Suprapubic skin (tissue), 4 donors: Measurements from ENCODE around the gene MYLK4. TPM values are rescaled to one million over a fixed set of nuclear protein-coding genes. Genes with fewer than 3 reads are reported as not detected.

Experiments
- DNase-seq, 2 donors: peaks; one replicate each; pipeline ENCODE4 v3.0.0-alpha.2; 2019; ENCODE audit warnings: low spot score in 2 of 2
- H3K27ac ChIP-seq: fragments of 200-600 bp; sonication (generic); one replicate; pipeline ENCODE4 v1.5.1; 2019
- H3K27me3 ChIP-seq: fragments of 200-600 bp; sonication (generic); one replicate; pipeline ENCODE4 v1.5.1; 2019
- H3K36me3 ChIP-seq: fragments of 200-600 bp; sonication (generic); one replicate; pipeline ENCODE4 v1.5.1; 2019
- H3K4me1 ChIP-seq: fragments of 200-600 bp; sonication (generic); one replicate; pipeline ENCODE4 v1.5.1; 2019
- H3K4me3 ChIP-seq: fragments of 200-600 bp; sonication (generic); one replicate; pipeline ENCODE4 v1.5.1; 2019; ENCODE audit warnings: mild to moderate bottlenecking
- H3K9me3 ChIP-seq: fragments of 200-600 bp; sonication (generic); one replicate; pipeline ENCODE4 v1.5.1; 2019
- EP300 ChIP-seq: sonication (generic); formaldehyde crosslinking; IDR thresholded peaks from one replicate; pipeline ENCODE4 v1.6.1; 2017; ENCODE audit warnings: antibody characterized with exemption
- POLR2A ChIP-seq, 2 donors: fragments of 450-650 bp; IDR thresholded peaks; one replicate each; pipeline ENCODE4 v1.6.1; 2017; ENCODE audit warnings: antibody characterized with exemption in 2 of 2, mild to moderate bottlenecking in 2 of 2, moderate library complexity in 2 of 2
- POLR2AphosphoS5 ChIP-seq, 3 donors: sonication (generic); formaldehyde crosslinking; IDR thresholded peaks; one replicate each; pipeline ENCODE4 v1.6.1; 2017; ENCODE audit warnings: antibody characterized with exemption in 3 of 3
- WGBS: methylation state at CpG from one replicate; pipeline ENCODE4 v1.1.5; 2018; 5-methylcytosine and 5-hydroxymethylcytosine counted together
- total RNA-seq, 4 donors: library from RNA; depleted of rRNA; stranded (reverse); fragments of >200 nt; gene quantifications; one replicate each; pipeline ENCODE4 v1.1.0, GENCODE V29; 2016
- TF ChIP-seq, protein P1 (sequence below), 2 donors: fragments of 200-600 bp in 1 of 2; fragments of 450-650 bp in 1 of 2; sonication (generic) in 1 of 2; IDR thresholded peaks; one replicate each; pipeline ENCODE4 v1.5.1; 2016 to 2019; ENCODE audit warnings: antibody characterized with exemption in 2 of 2, mild to moderate bottlenecking in 1 of 2, moderate library complexity in 1 of 2

Gene MYLK4
- total RNA-seq, 4 donors from 2014 or later = 1.8 to 6.6 (median 3.5) TPM

DNA sequence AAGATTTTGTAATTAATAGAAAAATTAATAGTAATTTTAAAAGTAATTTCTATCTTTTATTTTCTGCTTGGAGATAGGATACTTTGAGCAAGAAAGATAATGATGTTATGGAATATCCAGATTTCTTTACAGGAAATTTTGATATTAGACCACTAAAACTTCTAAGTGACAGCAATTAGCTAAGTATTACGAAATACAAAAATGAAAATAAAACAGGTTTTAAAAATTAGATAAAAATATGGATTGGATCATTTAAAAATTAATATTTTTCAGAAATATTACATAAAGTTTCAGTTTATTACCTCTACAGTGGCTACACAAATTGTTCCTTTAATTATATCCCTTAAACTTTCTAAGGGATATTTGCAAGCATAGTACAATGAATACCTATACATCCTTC is 4.2 kb upstream of the MYLK4 start:
- H3K27me3 ChIP-seq = no peaks in the 10 kb centered on the region
- H3K9me3 ChIP-seq = no peaks in the 10 kb centered on the region
- H3K36me3 ChIP-seq = no peaks in the 10 kb centered on the region
- no peak overlapping the region for H3K4me3 ChIP-seq
- H3K27ac ChIP-seq = no peak overlapping the region
- no peak for DNase-seq
- 98% methylated on average over 1 of the region's 1 CpG for WGBS
- TF ChIP-seq, protein P1, sequence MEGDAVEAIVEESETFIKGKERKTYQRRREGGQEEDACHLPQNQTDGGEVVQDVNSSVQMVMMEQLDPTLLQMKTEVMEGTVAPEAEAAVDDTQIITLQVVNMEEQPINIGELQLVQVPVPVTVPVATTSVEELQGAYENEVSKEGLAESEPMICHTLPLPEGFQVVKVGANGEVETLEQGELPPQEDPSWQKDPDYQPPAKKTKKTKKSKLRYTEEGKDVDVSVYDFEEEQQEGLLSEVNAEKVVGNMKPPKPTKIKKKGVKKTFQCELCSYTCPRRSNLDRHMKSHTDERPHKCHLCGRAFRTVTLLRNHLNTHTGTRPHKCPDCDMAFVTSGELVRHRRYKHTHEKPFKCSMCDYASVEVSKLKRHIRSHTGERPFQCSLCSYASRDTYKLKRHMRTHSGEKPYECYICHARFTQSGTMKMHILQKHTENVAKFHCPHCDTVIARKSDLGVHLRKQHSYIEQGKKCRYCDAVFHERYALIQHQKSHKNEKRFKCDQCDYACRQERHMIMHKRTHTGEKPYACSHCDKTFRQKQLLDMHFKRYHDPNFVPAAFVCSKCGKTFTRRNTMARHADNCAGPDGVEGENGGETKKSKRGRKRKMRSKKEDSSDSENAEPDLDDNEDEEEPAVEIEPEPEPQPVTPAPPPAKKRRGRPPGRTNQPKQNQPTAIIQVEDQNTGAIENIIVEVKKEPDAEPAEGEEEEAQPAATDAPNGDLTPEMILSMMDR (IDR thresholded peaks at IDR 0.05) = no peak
- no peak for TF ChIP-seq POLR2A (IDR thresholded peaks at IDR 0.05)
- no peak for TF ChIP-seq POLR2AphosphoS5 (IDR thresholded peaks at IDR 0.05)
- no peak for TF ChIP-seq EP300
- H3K4me1 ChIP-seq = no peaks in the 10 kb centered on the region

DNA sequence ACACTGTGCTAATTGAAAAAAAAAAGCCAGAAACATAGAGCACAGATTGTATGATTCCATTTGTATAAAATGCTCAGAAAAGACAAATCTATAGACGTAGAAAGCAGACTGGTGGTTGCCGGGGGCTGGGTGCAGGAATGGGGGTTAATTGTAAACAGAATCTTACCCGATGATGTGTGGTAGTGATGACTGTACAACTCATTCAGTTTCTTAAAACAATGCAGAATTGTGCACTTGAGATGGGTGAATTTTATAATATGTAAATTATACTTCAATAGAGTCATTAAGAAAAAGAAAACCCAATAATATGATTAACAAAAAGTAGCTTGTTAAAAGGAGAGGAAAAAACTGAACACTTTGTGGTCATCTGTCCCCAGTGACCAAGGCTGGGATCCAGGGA is 3.7 kb upstream of the MYLK4 start:
- no peak for TF ChIP-seq POLR2AphosphoS5 (IDR thresholded peaks at IDR 0.05)
- no peak for TF ChIP-seq EP300
- TF ChIP-seq, protein P1 (IDR thresholded peaks at IDR 0.05) = no peak
- TF ChIP-seq POLR2A (IDR thresholded peaks at IDR 0.05) = no peak
- no peaks in the 10 kb centered on the region for H3K36me3 ChIP-seq
- H3K27ac ChIP-seq = no peak overlapping the region
- WGBS = 70% methylated on average over 3 of the region's 3 CpGs
- DNase-seq = no peak
- H3K4me3 ChIP-seq = no peak overlapping the region
- no peaks in the 10 kb centered on the region for H3K9me3 ChIP-seq
- no peaks in the 10 kb centered on the region for H3K4me1 ChIP-seq
- H3K27me3 ChIP-seq = no peaks in the 10 kb centered on the region

DNA sequence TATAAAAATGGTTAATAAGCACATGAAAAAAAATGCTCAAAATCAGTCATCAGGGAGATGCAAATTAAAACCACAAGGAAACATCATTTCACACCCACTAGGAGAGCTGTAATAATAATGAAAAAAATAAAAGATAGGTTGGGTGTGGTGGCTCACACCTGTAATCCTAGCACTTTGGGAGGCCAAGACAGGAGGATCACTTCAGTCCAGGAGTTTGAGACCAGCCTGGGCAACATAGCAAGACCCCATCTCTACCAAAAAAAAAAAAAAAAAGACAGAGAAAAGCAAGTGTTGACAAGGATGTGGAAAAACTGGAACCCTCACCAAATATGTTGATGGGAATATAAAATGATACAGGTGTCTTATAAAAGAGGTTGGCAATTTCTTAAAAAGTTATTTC is 3.0 kb upstream of the MYLK4 start:
- Histone ChIP-seq H3K4me3 (no peak overlapping the region), H3K4me1 (no peaks in the 10 kb centered on the region), H3K9me3 (no peaks in the 10 kb centered on the region), H3K27me3 (no peaks in the 10 kb centered on the region), H3K36me3 (no peaks in the 10 kb centered on the region), H3K27ac (no peak overlapping the region)
- TF ChIP-seq POLR2A (IDR thresholded peaks at IDR 0.05) (no peak), POLR2AphosphoS5 (IDR thresholded peaks at IDR 0.05) (no peak)
- no peak for DNase-seq

DNA sequence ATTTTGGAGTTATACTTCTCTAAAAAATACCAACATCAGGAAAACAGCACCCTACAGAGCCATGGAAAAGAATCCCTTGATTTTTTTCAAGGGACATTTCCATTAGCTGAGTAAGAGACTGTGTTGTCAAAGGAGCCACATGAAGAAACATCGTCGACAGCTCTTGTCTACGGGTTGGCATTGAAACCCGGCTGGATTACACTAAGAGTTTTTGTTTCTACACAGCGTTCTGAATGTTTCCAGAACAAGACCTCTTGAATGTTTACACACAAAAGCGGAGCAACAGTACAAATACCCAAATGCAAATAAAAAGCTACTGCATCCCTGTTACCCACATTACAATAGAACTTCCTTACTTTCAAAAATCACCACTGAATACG is 2.4 kb upstream of the MYLK4 start:
- Histone ChIP-seq H3K27ac (no peak overlapping the region), H3K4me1 (no peaks in the 10 kb centered on the region), H3K36me3 (no peaks in the 10 kb centered on the region), H3K27me3 (no peaks in the 10 kb centered on the region), H3K4me3 (no peak overlapping the region), H3K9me3 (no peaks in the 10 kb centered on the region)
- no peak for TF ChIP-seq POLR2AphosphoS5 (IDR thresholded peaks at IDR 0.05)
- TF ChIP-seq, protein P1 (IDR thresholded peaks at IDR 0.05) = no peak
- no peak for TF ChIP-seq EP300
- no peak for TF ChIP-seq POLR2A (IDR thresholded peaks at IDR 0.05)
- 90% methylated on average over 7 of the region's 7 CpGs for WGBS
- DNase-seq = no peak

DNA sequence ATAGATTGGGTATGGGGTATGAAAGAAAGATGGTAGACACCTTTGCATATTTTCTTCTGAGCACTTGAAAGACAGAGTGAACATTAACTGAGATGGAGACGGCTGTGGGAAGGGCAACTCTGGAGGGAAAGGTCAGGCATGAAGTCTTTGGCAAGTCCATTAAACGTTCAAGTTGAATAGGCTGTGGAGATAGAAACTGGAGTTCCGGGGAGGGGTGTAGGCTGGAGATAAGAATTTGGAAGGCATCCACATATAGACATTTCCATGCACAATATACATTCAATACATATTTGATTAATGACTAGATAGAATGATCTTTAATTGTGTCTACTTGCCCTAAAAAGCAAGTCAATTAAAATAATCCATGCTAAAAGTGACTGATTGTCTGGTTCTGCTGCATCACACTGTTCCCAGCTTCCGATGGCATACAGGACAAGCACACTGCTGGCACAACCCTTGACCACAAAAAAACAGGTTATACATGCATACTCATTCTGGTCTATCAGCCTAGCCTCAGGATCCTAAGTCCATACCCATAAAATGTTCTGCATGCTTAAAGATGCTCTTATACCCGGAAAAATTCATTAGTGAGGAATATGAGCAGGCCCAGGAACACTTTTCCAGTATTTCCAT is 1.9 kb upstream of the MYLK4 start:
- TF ChIP-seq POLR2A (IDR thresholded peaks at IDR 0.05) = no peak
- TF ChIP-seq, protein P1 (IDR thresholded peaks at IDR 0.05) = no peak
- no peak for TF ChIP-seq POLR2AphosphoS5 (IDR thresholded peaks at IDR 0.05)
- no peak for TF ChIP-seq EP300
- Histone ChIP-seq H3K27me3 (no peaks in the 10 kb centered on the region), H3K27ac (no peak overlapping the region), H3K9me3 (no peaks in the 10 kb centered on the region), H3K4me3 (no peak overlapping the region), H3K4me1 (no peaks in the 10 kb centered on the region), H3K36me3 (no peaks in the 10 kb centered on the region)
- no peak for DNase-seq
- WGBS = 78% methylated on average over 5 of the region's 5 CpGs

DNA sequence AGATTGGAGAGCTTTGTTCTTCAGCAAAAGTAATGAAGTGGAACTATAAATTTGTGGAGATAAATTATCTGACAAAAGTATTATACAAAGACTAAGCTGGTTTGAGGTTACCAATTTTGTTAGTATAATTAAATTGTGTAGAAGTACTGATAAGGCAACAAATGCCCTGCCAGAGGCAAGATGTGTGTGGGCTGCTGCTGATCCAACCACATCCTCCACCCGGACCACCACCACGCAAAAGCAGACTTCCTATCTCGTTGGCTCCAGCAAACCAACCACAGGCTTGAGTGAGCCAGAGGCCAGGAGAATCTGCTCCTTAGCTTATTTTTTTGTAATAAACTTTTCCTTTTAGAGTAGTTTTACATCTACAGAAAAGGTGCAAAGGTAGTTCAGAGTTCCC is 1.1 kb upstream of the MYLK4 start:
- Histone ChIP-seq H3K4me1 (no peaks in the 10 kb centered on the region), H3K36me3 (no peaks in the 10 kb centered on the region), H3K9me3 (no peaks in the 10 kb centered on the region), H3K27ac (no peak overlapping the region), H3K27me3 (no peaks in the 10 kb centered on the region), H3K4me3 (no peak overlapping the region)
- 86% methylated on average over 3 of the region's 3 CpGs for WGBS
- TF ChIP-seq, protein P1 (IDR thresholded peaks at IDR 0.05) = no peak
- TF ChIP-seq POLR2A (IDR thresholded peaks at IDR 0.05) (no peak), POLR2AphosphoS5 (IDR thresholded peaks at IDR 0.05) (no peak), EP300 (no peak)
- DNase-seq = no peak
